ENCODE results near the gene PDE3A. TPM values are rescaled to one million over a fixed set of nuclear protein-coding genes. Genes with fewer than 3 reads are reported as not detected.

Gene PDE3A
- polyA plus RNA-seq, 1 experiment: 3.5 TPM

DNA sequence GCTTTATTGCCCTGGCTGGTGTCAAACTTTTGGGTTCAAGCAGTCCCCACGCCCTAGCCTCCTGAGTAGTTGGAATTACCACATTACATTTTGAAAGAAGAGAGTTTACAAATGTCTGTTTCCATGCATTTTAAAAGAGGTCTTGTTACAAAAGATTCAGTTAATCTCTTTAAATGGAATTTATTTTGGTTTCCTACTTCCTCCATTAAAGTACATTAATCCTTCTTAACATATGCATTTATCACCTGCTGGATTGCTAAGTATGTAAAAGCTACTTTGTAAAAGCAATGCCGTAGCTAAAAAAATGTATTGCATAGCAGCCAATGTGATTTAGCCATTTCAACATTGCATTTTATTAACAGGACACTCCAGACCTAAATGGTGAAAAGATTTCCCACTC is 80.4 kb downstream of the PDE3A start:
- Histone ChIP-seq H3K27me3 (ENCODE audit: control insufficient read depth, insufficient read depth, low read length) (no peaks in the 10 kb centered on the region), H3K4me3 (ENCODE audit: low read depth, low read length) (no peak overlapping the region), H3K36me3 (ENCODE audit: control insufficient read depth, insufficient read depth, low read length) (no peaks in the 10 kb centered on the region)
- TF ChIP-seq, protein P1, sequence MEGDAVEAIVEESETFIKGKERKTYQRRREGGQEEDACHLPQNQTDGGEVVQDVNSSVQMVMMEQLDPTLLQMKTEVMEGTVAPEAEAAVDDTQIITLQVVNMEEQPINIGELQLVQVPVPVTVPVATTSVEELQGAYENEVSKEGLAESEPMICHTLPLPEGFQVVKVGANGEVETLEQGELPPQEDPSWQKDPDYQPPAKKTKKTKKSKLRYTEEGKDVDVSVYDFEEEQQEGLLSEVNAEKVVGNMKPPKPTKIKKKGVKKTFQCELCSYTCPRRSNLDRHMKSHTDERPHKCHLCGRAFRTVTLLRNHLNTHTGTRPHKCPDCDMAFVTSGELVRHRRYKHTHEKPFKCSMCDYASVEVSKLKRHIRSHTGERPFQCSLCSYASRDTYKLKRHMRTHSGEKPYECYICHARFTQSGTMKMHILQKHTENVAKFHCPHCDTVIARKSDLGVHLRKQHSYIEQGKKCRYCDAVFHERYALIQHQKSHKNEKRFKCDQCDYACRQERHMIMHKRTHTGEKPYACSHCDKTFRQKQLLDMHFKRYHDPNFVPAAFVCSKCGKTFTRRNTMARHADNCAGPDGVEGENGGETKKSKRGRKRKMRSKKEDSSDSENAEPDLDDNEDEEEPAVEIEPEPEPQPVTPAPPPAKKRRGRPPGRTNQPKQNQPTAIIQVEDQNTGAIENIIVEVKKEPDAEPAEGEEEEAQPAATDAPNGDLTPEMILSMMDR (IDR thresholded peaks at IDR 0.05; ENCODE audit: insufficient read depth, low read depth, low read length): no peak
- CTCF ChIA-PET: no interaction called here
- DNase-seq (ENCODE audit: low read depth): no peak
- POLR2A ChIA-PET: no interaction called here

DNA sequence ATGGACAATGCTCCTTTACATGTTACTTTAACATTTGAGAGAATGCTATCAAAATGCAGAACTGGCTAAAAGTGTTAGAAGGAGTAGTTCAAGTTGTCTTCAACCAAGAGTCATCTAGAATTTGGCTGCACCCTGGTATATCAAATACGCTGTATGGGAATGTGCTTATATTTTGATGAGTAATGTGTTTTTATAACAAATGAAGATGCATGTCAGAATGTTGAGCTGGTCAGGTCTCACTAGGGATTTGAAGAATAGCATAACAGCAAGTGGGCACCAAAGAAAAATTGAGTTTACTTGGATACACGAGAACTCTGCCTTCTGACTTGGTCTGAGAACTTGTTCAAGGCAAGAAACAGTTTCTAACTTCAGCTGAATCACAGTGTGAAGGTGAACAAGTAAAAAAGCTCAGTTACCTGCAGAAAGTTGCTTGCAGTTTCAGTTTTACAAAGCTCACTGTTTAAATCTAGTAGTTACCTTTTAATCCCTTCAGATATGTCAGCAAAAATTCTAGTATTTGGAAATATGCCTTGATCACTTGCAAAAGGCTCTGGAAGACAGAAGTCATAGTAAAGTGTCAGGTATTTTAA is 82.3 kb downstream of the PDE3A start:
- Histone ChIP-seq H3K27me3 (ENCODE audit: control insufficient read depth, insufficient read depth, low read length) (no peaks in the 10 kb centered on the region), H3K4me3 (ENCODE audit: low read depth, low read length) (no peak overlapping the region), H3K36me3 (ENCODE audit: control insufficient read depth, insufficient read depth, low read length) (no peaks in the 10 kb centered on the region)
- POLR2A ChIA-PET: no interaction called here
- TF ChIP-seq, protein P1 (IDR thresholded peaks at IDR 0.05; ENCODE audit: insufficient read depth, low read depth, low read length): no peak
- CTCF ChIA-PET: interaction anchor here (1.7 kb wide), 1 partner anchor 12 kb away, joined by 4 read pairs; no protein-coding TSS in a partner anchor
- no peak for DNase-seq (ENCODE audit: low read depth)

DNA sequence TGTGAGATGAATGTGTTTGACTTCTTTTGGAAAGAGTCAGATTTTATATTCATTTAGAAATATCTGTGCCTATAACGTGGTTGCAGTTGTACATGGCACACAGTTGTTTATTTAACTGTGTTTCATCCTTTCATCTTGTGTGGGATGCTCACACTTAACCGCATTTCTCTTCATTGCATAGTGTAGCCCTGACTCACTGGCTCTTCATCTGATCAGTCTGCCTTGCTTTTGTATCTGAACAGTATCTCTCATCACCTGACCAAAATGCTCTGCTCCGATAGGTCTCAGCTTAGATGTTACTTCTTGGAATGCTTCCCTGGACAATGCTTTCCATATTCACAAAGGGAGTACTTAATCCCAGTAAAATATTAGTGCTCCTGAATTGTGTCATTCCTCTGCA is 83.4 kb downstream of the PDE3A start:
- CTCF ChIA-PET: no interaction called here
- TF ChIP-seq, protein P1 (IDR thresholded peaks at IDR 0.05; ENCODE audit: insufficient read depth, low read depth, low read length): no peak
- Histone ChIP-seq H3K36me3 (ENCODE audit: control insufficient read depth, insufficient read depth, low read length) (no peaks in the 10 kb centered on the region), H3K4me3 (ENCODE audit: low read depth, low read length) (no peak overlapping the region), H3K27me3 (ENCODE audit: control insufficient read depth, insufficient read depth, low read length) (no peaks in the 10 kb centered on the region)
- POLR2A ChIA-PET: no interaction called here
- no peak for DNase-seq (ENCODE audit: low read depth)

DNA sequence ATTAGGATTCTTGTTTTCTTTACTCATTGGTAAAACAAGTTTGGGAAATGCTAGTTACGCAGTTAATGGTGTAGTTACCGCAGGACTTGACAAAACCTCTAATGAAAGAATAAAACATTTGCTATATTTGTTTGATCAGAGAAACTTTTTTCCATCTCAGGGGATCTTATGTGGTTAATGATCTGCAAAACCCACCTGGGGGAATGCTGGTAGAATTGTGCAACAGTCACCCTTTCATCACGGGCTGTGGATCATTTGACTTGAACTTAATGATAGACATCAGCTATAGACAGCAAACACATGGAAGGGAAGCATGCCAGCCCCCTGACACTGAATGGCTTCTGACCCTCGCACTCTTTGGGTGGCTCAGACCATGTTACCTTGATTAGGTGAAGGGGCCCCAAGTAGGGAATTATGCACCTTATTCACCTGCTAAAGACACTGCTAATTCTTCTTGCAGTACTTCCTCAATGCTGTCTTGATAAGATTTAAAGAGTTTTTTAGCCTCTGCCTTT is 84.2 kb downstream of the PDE3A start:
- Histone ChIP-seq H3K36me3 (ENCODE audit: control insufficient read depth, insufficient read depth, low read length) (no peaks in the 10 kb centered on the region), H3K4me3 (ENCODE audit: low read depth, low read length) (no peak overlapping the region), H3K27me3 (ENCODE audit: control insufficient read depth, insufficient read depth, low read length) (no peaks in the 10 kb centered on the region)
- no peak for DNase-seq (ENCODE audit: low read depth)
- TF ChIP-seq, protein P1 (IDR thresholded peaks at IDR 0.05; ENCODE audit: insufficient read depth, low read depth, low read length): no peak
- POLR2A ChIA-PET: no interaction called here
- CTCF ChIA-PET: interaction anchor here (0.6 to 1.0 kb wide), 2 partner anchors 11 to 106 kb away, joined by 3 read pairs; no protein-coding TSS in a partner anchor

GRCh38 chr12:20453756-20454310 is 85.5 kb downstream of the PDE3A start:
- DNase-seq (ENCODE audit: low read depth): no peak
- H3K36me3 ChIP-seq (ENCODE audit: control insufficient read depth, insufficient read depth, low read length): no peaks in the 10 kb centered on the region
- TF ChIP-seq, protein P1 (IDR thresholded peaks at IDR 0.05; ENCODE audit: insufficient read depth, low read depth, low read length): no peak
- H3K4me3 ChIP-seq (ENCODE audit: low read depth, low read length): no peak overlapping the region
- ChIA-PET POLR2A (no interaction called here), CTCF (interaction anchor here (1.0 kb wide), 3 partner anchors 9 to 39 kb away, joined by 3 to 4 read pairs (median 3); no protein-coding TSS in a partner anchor)
- no peaks in the 10 kb centered on the region for H3K27me3 ChIP-seq (ENCODE audit: control insufficient read depth, insufficient read depth, low read length)
